ENCODE measurements around the gene SERPINB12. TPM values are rescaled to one million over a fixed set of nuclear protein-coding genes. Genes with fewer than 3 reads are reported as not detected.

The SERPINB12 gene
- total RNA-seq, 1 donor from 2014 or later, result not detected

DNA sequence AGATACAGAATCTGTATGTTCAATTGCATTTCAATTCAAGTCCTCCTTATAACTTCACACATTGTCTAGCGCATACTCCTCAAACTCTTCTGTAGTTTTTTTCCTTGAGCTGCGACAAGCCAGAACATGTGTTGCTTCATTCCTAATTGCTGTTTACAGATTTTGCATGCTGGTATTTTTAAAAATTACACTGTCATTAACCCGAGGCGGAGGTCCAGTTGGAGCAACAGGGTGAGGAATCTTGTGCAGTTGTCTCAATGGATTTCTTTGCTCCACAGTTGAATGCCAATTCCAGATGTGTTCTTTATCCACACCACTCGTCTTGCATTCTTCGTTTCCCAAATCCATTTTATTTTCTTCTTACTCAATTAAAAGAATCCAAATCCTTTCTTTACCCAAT lies 28.6 kb downstream of the SERPINB12 start:
- H3K27ac Mint-ChIP-seq, result no peak overlapping the region
- H3K4me1 Mint-ChIP-seq (ENCODE audit: low read depth), result no peaks in the 10 kb centered on the region
- TF ChIP-seq, protein P1, sequence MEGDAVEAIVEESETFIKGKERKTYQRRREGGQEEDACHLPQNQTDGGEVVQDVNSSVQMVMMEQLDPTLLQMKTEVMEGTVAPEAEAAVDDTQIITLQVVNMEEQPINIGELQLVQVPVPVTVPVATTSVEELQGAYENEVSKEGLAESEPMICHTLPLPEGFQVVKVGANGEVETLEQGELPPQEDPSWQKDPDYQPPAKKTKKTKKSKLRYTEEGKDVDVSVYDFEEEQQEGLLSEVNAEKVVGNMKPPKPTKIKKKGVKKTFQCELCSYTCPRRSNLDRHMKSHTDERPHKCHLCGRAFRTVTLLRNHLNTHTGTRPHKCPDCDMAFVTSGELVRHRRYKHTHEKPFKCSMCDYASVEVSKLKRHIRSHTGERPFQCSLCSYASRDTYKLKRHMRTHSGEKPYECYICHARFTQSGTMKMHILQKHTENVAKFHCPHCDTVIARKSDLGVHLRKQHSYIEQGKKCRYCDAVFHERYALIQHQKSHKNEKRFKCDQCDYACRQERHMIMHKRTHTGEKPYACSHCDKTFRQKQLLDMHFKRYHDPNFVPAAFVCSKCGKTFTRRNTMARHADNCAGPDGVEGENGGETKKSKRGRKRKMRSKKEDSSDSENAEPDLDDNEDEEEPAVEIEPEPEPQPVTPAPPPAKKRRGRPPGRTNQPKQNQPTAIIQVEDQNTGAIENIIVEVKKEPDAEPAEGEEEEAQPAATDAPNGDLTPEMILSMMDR (IDR thresholded peaks at IDR 0.05; ENCODE audit: unreplicated experiment), result no peak
- no peak for DNase-seq (ENCODE audit: low spot score, unreplicated experiment)
- H3K36me3 Mint-ChIP-seq (ENCODE audit: insufficient read depth), result no peaks in the 10 kb centered on the region
- H3K27me3 Mint-ChIP-seq, result peaks cover 3% of the 10 kb centered on the region
- no peaks in the 10 kb centered on the region for H3K9me3 Mint-ChIP-seq (ENCODE audit: low read depth)
- no peak overlapping the region for H3K4me3 Mint-ChIP-seq (ENCODE audit: low read depth)

DNA sequence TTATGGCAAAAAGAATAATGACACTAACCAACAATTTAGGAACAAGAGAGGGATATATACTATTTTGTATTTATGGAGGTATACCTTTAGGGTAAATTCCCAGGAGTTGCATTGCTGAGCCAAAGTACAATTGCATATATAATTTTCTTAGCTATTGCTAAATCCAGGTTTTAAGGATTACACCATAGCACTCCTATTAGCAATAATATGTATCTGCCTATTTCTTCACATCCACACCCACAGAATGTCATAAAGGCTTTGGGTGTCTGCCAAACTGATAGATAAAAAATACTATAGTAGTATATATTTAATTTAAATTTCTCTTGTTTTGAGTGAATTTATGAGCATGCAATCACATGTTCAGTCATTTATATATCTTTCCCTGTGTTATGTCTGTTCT lies 33.5 kb downstream of the SERPINB12 start:
- Mint-ChIP-seq H3K36me3 (ENCODE audit: insufficient read depth) (no peaks in the 10 kb centered on the region), H3K4me1 (ENCODE audit: low read depth) (no peaks in the 10 kb centered on the region), H3K4me3 (ENCODE audit: low read depth) (no peak overlapping the region), H3K9me3 (ENCODE audit: low read depth) (no peaks in the 10 kb centered on the region), H3K27me3 (no peaks in the 10 kb centered on the region), H3K27ac (no peak overlapping the region)
- TF ChIP-seq, protein P1 (IDR thresholded peaks at IDR 0.05; ENCODE audit: unreplicated experiment), result no peak
- DNase-seq (ENCODE audit: low spot score, unreplicated experiment), result no peak

DNA sequence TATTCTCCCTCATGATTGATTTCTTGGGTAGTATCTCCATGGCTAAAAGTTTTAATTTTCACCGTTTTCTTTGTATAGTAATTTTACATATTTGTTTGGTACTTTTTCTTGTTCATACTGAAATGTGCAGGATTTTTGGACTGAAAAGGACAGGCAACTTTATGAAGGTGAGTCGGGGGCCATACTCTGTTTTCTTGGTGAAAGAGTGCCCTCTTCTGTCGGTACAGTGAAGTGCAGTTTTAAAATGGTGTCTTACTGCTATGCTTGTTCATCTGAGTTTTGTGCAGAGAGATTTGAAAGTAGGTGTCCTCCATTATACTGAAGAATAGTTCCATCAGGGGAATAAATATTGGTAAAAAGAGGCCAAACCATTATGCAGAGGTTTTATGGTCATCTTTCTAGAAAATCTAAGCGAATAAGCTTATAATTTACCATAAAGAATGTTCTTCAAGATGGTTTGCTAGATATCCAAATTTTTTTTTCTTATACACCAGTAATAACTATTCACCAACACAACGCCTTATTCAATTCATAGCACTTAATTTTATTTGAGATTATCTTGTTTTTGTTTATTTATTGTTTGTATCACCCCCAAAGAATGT lies 36.3 kb downstream of the SERPINB12 start:
- peak; percentile 30 for DNase-seq (ENCODE audit: low spot score, unreplicated experiment)
- Mint-ChIP-seq H3K9me3 (ENCODE audit: low read depth) (no peaks in the 10 kb centered on the region), H3K27me3 (no peaks in the 10 kb centered on the region), H3K36me3 (ENCODE audit: insufficient read depth) (no peaks in the 10 kb centered on the region), H3K27ac (no peak overlapping the region), H3K4me1 (ENCODE audit: low read depth) (no peaks in the 10 kb centered on the region), H3K4me3 (ENCODE audit: low read depth) (no peak overlapping the region)
- TF ChIP-seq, protein P1 (IDR thresholded peaks at IDR 0.05; ENCODE audit: unreplicated experiment), result peak; percentile 81

DNA sequence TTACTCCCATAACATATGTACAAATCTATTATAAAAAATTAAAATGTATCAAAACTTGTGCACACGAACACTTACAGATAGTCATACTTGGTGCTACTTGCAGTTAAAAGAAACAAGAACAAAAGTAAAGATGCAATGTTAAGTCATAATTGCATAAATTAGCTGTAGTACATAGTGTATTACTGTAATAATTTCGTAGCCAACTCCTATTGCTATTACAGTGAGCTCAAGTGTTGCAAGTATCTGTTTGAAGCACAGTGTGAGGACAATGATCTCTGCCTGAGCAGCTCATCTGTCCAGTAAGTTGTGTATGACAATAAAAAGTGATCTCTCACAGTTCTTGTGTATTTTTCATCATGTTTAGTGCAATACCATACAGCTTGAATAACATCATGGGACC lies 37.4 kb downstream of the SERPINB12 start:
- TF ChIP-seq, protein P1 (IDR thresholded peaks at IDR 0.05; ENCODE audit: unreplicated experiment), result no peak
- Mint-ChIP-seq H3K36me3 (ENCODE audit: insufficient read depth) (no peaks in the 10 kb centered on the region), H3K4me3 (ENCODE audit: low read depth) (no peak overlapping the region), H3K27ac (no peak overlapping the region), H3K27me3 (no peaks in the 10 kb centered on the region), H3K4me1 (ENCODE audit: low read depth) (no peaks in the 10 kb centered on the region), H3K9me3 (ENCODE audit: low read depth) (no peaks in the 10 kb centered on the region)
- no peak for DNase-seq (ENCODE audit: low spot score, unreplicated experiment)

DNA sequence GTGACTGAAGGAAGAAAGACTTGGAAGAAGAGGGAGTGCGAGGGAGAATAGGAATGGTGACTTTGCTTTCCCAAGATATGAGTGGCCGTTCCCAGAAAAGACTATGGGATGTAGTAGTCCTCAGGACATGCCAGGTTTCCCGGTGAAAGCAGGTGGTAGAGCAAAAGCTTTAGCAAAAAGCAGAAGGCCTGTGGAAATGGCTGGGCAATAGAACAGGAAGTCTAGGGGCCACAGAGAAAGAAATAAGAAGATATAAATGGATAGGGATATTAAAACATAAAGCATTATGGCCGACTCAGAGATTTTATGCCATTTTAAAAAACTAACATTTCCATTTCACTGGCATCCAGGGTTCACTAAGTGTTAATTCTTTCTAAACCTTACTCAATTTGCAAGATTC lies 43.8 kb downstream of the SERPINB12 start:
- Mint-ChIP-seq H3K36me3 (ENCODE audit: insufficient read depth) (no peaks in the 10 kb centered on the region), H3K4me1 (ENCODE audit: low read depth) (peaks cover 3% of the 10 kb centered on the region), H3K9me3 (ENCODE audit: low read depth) (no peaks in the 10 kb centered on the region), H3K27me3 (no peaks in the 10 kb centered on the region), H3K4me3 (ENCODE audit: low read depth) (no peak overlapping the region), H3K27ac (no peak overlapping the region)
- DNase-seq (ENCODE audit: low spot score, unreplicated experiment), result no peak
- TF ChIP-seq, protein P1 (IDR thresholded peaks at IDR 0.05; ENCODE audit: unreplicated experiment), result no peak

All from progenitor cell of endocrine pancreas (in vitro differentiated cells).